HG03439 (cell line): ENCODE data around the gene HS1BP3.

Experiments used
- ATAC-seq: cut with Tn5 transposase; IDR thresholded peaks from one replicate; pipeline ENCODE4 v1.9.1; 2021; ENCODE audit warnings: mild to moderate bottlenecking, moderate library complexity; ENCODE audit not compliant: unreplicated experiment

Gene HS1BP3

DNA sequence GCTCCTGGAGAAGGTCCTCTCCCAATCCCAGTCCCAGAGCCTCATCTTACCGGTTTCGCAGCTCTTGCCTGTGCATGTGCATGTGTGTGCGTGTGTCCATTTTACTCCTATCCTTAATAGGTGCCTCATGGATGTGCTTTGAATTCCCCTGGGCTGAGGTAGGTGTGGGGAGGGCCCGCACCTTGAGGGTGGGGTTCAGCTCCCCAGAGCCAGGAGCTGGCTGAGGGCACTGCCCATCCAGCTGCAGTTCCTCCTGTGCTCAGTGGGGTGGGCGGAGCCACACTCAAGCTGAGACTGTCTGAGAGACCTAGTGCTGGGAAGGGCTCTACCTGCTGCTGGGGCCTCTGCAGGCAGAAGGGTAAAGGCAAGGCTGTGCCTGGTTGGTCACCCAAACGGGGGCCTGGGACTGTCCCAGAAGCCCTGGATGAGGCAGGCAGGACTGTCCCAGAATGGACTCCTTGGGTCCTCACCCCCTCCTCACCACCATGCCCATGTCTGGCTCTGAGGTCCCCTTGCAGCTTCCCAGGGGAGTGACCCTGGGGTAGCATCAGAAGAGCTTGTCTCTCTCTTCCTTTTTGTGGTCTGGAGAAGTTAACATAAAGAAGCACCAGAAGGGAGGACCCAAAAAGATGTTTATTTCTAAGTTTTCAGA, 24.9 kb upstream of the HS1BP3 start:
- ATAC-seq: peak; percentile 52

DNA sequence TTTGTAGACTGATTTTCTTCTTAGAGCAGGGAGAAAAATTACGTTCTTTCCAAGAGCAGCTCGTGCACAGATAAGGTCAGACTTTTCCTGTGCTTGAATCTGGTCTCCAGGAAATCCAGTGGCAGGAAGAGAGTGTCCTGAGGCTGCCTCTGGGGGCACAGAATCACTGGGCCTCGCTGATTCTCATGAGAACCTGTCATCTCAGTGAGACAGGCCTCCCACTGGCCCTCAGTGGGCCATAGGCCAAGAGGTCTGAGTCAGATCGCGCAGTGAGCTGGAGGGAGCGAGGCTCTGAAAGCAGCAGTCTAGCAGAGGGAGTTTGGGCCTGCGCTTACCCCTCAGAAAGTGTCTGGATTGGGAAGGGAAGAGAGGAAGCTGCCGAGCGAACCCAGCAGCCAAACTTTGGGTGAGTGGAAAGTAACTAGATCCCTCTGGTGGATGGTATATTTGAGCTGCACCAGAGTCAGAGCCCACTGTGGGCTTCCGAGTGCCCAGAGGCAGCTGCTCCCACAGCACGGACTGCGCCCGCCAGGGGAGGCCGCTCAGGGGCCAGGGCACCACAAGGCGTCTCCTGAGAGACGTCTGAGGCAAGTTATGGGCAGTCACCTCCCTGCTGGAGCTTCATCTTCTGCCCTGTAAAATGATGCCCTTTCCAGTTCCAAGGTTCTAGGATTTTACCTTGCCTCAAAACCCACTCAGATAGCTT, 24.2 kb upstream of the HS1BP3 start:
- no peak for ATAC-seq

DNA sequence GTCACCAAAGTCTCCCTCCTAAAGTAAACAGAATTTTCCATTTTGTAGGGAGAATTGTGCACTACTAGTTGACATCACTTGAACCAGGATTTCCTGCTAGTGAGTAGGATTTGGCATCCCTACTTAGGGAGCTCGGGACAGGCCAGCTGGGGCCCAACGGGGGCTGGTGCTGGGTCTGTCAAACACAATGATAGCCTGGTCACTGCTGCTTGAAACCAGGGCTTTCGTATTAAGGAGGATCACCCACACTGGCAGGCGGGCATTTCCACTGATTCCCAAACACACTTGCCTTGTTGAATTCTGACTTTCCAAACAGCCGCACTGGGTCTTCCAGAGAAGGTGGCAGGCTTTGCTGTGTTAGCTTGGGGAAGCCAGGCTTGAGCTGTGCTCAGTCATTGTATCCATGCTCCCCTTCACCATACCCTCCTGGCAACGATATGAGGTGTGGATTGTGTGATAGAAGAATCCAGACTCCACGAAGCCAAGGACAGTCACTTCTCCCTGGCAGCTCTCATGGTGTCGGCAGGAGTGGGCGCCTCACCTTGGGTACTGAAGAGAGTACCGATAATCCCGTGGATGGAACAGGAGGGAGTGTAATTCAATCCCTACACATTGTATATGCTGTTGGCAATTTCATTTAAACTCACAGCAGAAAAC, 23.5 kb upstream of the HS1BP3 start:
- no peak for ATAC-seq

DNA sequence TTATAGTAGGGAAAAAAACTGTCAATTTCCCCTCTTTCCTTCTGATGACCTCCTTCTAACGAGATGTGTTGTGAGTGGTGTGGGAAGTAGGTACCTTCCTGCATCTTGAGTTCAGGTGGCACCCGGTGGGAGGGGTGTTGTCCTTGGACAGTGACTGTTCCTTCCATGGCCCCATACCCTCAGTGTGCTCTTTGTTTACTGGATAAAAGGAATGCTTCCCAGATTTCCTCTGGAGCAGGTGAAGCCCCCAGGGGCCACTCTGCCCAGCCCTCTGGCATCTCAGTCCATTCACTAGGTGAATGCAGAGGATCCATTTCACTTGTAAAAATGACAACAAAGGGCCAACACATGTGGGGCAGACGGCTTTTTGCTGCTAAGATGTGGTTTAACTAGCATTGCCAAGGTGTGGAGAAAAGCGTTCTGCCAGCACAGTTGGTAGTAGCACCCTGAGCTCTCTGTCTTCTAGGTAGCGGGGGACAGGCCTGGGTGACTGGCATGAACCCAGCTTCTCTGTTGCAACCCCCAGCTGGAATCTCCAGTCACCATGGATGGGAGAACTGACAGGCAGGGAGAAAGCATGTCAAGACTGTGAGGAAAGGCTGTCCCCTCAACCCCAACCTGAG, 22.9 kb upstream of the HS1BP3 start:
- no peak for ATAC-seq

DNA sequence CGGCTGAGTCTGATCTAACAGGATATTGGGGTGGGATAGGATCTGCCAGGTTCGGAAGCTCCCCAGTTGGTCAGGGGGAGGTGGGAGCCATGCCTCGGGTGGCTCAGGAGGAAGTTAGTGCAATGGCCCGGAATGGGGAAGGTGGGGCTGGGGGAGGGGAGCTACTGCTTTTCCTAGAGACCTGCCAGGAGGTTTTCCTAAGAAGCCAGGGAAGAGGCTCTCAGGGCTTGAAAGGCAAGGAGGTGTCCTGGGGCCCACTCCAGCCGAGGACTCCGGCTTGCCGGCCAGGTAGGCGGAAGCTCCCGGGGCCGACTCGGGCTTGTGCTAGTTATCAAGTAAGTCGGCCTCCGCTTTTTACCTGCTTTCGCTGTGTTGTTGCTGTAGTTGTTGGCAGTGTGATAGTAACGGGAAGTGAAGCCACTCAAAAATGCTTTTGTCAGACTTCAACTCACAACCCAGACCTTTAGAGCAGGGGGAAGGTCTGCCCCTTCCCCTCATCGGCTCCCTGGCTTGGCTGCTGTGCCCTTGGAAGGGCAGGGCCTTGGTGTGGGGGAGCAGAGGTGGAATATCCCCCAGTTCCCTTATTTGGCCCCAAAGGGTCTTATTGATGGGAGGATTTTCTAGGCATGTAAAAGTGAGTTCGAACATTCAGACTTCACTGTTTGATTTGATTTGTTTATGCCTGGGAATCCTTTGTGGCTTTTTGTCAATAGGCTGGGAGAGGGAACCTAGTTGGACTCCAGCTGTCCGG, 21.5 kb upstream of the HS1BP3 start:
- no peak for ATAC-seq

DNA sequence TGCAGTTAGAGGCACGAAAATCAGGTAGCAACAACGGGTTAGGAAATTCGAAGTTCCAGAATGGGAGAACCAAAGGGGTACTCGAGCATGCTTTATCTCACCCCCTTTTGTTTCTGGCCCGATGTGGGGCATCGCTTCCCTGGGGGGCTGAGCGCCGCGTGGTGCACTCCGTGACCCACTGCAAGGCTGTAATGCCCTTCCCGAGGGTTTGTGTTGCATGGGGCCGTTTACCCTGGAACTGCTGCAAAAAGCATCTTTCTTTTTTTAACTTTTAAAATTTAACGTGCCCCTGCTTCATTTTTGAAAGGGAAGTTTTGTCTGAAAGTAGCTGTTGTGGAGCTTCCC, 20.8 kb upstream of the HS1BP3 start:
- no peak for ATAC-seq

DNA sequence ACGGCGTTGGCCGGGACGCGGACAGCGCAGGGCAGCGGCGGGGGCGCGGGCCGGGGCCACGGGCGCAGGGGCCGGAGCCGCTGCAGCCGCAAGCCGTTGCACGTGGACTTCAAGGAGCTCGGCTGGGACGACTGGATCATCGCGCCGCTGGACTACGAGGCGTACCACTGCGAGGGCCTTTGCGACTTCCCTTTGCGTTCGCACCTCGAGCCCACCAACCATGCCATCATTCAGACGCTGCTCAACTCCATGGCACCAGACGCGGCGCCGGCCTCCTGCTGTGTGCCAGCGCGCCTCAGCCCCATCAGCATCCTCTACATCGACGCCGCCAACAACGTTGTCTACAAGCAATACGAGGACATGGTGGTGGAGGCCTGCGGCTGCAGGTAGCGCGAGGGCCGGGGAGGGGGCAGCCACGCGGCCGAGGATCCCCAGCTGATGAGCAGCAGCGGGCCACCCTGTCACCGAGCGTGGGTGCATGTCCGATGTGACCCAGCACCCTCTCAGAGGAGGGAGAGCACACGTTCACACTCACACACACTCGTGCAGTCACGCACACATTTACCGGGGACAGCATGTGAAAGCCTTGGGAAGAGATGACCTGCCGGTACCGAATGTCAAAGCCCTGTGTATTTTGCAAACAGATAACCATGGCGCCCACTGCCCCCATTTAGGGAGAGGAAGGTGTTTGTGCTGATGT, 20.3 kb upstream of the HS1BP3 start:
- ATAC-seq: no peak

DNA sequence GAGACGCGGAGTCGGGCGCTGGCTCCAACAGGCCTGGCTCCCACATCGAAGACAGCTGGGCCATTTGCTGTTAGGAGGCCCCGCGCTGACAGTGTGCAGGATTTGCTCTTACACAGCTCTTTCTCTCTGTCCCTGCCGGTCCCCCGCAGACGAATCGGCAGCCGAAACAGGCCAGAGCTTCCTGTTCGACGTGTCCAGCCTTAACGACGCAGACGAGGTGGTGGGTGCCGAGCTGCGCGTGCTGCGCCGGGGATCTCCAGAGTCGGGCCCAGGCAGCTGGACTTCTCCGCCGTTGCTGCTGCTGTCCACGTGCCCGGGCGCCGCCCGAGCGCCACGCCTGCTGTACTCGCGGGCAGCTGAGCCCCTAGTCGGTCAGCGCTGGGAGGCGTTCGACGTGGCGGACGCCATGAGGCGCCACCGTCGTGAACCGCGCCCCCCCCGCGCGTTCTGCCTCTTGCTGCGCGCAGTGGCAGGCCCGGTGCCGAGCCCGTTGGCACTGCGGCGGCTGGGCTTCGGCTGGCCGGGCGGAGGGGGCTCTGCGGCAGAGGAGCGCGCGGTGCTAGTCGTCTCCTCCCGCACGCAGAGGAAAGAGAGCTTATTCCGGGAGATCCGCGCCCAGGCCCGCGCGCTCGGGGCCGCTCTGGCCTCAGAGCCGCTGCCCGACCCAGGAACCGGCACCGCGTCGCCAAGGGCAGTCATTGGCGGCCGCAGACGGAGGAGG, 19.6 kb upstream of the HS1BP3 start:
- no peak for ATAC-seq

DNA sequence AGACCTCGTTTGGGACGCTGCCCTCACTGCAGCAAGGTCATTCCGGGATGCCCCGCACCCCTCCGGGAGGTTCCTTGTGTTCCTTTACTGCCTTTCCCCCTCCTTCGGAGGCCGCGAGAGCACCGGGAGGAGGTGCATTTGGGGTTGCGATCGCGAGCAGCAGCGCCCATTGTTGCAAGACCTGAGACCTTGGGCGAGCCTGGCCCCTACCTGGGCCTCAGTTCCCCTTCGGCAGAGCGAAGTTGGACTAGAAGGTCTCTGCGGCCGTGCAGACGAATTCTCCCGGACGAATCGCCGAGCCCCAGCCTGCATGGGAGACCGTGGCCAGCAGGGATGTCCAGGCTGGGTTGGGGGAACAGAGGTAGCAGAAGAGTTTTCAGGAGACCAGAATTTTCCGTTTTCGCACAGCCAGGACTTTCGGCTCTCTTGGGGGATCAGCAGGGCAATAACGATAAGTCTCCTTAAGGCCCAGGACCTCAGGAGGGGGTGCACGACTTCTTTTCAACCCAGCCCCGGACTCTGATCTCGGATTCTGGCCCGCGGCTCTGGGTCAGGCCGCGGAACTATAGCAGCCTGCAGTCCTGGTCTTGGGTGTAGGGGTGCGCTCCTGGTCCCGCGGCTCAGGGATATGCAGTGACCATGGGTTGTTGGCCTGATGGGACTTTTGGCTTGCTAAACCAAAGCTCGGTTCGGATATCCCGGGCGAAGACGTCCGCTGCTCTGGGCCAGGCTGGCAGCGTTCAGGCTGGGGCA, 18.8 kb upstream of the HS1BP3 start:
- ATAC-seq: no peak

DNA sequence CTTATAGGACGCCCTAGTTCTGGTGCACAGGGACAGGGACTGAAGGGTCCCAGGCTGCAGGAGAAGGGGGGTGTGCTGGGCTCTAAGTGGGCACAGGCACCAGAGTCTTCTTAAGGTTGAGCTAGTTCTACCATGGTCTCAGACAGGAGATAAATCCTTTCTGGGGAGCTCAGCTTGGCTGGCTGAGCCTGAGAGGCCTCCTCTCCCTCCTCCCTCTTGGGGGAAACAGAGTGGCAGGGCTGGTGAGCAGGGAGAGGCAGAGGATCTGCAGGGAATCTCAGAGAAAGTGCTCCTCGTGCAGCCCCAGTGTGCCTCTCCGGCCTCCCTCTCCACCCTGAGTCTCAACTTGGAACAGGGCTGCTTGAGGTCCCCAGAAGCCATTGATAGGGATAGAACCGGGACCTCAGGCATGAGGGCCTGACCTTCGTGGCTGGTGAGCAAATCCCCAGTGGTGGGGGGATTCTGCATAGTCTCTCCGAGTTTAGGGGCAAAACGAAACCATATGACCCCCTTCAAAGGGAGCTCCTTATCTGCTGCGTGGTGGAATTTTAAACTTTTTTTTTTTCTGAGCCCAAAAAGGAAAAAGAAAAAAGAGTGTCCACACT, 18.1 kb upstream of the HS1BP3 start:
- no peak for ATAC-seq

DNA sequence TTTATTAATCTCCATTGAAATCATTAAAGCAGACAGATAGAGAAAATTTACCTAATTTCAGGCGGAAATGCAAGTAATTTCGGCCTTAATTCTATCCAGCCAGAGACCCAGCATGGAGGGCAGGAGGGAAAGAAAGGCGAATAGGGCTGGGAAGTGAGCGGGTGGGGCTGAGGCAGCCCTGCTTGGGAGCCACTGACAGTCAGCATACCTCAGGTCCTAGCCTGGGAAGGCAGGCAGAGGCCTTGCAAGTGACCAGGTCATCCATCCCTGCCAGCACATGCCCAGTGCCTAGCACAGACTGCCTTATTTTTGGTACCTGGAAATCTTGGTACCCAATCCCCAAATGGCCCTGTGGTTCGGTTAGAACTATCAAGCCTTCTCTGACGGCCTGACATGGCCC, 17.6 kb upstream of the HS1BP3 start:
- ATAC-seq: no peak

DNA sequence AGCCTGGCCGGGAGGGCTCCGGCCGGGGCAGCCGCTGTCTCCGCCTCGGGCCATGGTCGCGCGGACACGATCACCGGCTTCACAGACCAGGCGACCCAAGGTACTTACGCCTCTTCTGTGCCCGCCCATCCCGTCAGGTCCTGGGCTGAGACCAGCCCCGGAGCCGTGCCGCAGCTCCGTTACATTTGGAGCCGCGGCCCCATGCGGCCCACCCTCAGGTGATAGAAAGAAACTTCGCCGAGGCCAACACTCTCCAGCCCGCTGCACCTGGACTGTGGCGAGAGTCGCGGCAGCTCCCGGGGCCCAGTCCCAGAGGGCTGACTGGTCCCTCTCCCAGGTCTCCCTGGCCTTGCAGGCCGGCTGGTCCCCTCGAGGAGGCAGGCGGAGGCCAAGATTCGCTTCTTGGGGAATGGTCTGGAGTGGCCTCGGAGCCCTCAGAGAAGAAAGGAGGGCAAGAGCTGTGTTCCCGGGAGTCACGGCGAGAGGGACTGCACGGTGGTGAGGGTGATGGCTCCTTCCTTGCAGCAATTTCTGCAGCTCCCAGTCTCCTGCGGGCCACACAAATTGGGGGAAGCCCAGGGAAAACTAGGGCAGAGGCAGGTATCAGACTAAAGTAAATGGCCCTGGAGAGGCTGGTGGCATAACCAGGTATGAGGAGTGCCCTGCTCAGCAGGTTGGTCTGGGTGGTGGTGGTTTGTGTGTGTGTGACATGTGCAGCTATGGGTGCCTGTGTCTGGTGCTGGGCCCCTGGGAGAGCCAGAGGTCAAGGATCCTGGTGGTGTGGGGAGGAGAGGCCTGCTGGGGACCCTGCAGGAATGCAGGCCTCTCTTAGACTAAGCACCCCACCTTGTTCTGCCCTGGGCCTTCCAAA, 16.9 kb upstream of the HS1BP3 start:
- no peak for ATAC-seq

DNA sequence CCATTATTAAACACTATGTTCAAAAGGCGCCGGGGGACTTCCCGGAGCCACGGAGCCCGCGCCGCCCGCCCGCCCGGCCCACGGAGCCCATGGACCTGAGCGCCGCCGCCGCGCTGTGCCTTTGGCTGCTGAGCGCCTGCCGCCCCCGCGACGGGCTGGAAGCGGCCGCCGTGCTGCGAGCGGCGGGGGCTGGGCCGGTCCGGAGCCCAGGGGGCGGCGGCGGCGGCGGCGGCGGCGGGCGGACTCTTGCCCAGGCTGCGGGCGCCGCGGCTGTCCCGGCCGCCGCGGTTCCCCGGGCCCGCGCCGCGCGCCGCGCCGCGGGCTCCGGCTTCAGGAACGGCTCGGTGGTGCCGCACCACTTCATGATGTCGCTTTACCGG, 16.2 kb upstream of the HS1BP3 start:
- no peak for ATAC-seq

DNA sequence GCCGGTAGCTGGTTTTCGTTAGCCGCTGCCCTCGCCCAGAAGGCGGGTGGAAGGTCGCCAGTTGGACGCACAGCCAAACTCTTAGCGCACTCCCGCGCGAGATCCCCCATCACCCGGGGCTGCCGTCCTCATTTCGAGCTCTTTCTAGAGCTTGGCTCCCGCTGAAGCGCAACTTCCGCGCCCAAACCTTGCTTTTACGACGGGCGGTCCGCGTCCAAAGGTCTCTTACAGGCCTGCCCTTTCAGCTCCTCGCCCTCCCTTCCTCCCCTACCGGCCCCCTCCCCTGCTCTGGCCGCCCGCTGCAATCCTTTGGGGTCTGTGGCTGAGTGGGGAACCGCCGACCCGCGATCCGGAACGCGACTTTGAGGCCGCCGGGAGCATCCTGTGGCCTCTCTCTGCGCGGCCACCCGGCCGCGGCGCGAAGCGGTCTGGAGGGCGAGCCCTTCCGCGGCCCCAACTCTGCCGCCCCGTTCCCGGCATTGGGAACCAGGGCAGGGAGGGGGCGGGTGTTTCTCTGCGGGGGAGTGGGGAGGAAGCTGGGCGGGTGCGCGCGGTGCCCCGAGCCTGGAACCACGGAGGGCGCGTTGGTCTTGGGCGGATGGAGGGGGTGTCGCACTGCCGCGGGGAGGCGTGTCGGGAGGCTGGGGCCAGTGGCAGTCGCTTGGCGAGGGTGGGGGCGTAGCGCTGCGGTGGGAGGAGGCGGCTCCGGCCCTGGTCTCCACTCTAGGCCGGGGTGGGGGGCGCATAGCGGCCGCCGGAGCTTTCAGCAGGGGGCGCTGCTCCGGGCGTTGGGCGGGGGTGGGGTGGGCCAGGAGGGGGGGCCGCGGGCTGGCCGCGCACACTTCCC, 15.6 kb upstream of the HS1BP3 start, which contains the start of gene GDF7:
Gene GDF7, plus strand, starts transcription at position 841 of the 847 bp plus-strand sequence. CDS start 96 bp downstream, outside the sequence.
- no peak for ATAC-seq

DNA sequence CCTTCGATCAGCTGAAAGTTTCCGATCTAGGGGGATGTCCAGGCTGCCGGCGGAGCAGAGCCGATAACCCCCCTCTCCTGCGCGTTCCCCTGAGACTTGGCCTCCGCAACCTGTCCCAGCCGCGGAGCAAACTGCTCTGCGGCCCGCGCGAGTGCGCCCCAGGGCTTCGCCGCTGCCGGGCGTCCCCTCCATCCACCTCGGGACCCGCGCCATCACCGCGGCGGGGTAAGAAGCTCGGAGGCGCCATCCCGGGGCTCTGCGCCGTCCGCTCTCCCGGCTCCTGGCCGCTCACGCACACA, 15.1 kb upstream of the HS1BP3 start:
- no peak for ATAC-seq

DNA sequence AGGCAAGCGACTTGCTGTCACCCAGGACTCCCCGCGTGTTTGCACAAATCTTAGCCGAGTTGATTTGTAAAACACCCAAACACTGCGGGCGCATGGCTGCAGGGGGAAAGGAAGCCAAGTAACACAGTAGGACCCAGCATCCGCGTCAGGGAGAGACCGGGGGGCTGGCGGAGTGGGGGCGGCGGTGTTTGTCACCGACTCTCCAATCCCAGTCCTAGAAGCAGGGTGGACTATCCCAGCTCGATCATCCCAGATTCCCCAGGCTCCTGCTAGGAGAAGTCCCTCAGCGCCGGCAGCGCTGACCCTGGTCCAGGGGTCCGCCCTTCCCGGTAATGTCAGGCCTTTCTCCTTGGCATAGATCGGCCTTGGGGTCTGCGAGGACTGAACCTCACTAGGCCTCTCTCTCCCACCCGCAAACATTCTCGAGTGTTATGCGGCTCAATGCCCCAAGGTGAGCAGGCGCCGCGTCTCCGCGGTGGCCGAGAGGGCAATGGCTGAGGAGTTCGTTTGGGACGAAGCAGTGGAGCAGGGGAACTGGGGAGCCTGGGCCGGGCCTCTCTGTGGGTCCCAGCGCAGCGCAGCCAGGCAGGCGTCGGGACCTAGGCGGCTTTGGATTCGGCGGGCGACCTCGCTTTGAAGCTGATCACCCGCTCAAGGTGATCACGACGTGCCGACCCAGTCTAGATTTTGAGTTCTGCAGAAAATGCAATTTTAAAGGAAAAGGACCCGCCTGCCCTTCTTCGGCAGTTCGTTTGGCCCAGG, 14.5 kb upstream of the HS1BP3 start:
- ATAC-seq: no peak
